Renal pelvis (tissue), 4 donors: Measurements from ENCODE around the gene FOXC2. TPM values are rescaled to one million over a fixed set of nuclear protein-coding genes. Genes with fewer than 3 reads are reported as not detected.

Experiments used
- DNase-seq: peaks from one replicate; pipeline ENCODE4 v3.0.0-alpha.2; 2013
- polyA plus RNA-seq, 3 donors: library from polyadenylated mRNA; unstranded; fragments of 120-200 nt; gene quantifications; one replicate each; pipeline ENCODE4 v1.2.1, GENCODE V29; 2013; ENCODE audit not compliant: insufficient read length in 3 of 3

The FOXC2 gene
- polyA plus RNA-seq, 3 donors: 38.0 to 56.3 (median 48.5) TPM

DNA sequence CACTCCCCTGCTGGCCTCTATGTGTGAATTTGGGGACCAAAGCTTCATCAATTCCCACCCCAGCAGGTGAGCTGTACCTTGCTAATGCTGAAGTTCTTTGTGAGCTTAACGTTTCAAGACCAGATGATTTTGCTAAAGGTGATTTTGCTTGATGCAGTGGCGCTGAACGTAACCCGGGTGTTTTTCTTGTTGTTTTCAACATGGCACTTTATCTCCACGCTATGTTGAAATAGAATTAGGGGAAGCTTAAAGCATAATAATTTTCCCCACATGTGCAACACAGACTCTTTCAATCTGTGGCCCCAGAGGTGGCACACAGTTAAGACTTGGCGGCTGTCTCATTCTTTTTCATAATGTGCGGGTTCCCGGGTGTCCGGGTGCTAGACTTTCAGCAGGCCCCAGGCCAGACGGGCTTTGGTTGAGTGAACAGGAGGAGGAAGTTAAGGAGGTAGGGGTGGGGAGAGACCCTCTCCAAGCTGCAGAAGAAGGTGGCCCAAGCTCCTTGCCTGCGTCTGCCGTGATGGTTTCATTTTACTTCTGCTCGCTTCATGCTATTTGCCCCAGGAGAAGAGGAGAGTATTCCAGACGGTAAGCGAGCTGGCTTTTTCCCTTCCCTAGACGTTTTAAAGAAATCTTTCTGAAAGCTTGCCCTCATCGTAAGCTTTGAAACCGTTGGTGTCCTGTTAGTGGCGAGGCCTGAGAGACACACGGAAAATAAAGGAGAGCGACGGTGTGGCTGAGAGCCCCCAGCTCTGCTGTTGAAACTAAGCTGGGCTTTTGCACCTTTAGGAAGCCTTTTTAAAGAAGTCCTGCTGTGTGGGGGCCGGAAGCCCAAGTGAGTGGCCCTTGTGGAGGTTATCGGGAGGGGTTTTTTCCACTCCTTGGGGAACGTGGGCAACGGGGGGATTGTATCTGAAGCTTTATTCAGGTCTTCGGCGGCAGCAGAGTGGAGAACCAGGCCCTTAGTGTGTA, 4.2 kb downstream of the FOXC2 start:
- no peak for DNase-seq

DNA sequence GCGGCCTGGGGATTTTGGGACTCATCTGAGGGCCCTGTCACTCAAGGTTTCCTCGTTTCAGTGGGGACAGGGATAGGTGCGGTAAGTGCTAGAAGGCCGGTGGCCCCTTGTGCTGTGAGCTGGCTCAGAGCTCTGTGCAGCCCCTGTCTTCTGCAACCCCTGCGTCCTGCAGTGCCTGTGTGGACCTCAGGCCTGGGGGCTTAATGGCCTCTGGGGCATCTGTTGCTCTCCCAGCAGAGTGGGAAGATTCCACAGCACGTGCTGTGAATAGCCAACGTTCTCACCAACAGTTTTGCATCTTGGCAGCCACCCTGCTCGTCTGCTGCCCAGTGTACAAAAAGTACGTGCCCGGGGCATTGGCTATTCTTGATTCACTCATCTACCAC, 4.9 kb downstream of the FOXC2 start:
- DNase-seq: no peak

DNA sequence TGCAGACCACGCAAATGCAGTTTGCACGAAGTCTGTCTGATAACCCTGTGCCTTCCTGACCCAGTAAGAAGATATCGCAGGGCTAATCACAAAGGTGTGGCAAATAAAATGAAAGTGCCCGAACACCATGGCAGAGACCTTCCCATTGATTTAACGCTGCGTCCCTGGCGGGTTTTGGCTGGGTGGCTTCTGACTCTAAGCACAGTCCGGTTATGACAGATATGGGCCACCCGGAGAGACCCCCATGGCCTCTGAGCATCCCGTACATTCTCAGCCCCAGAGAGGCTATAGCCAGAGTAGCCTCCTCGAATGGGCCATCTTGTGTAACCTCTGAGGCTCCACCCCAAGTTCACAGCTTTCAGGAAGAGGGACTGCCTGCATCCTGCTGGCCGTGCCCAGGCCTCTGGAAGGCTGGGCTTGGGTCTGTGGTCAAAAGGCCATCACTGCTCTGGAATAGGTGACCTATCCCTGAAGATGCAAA, 5.5 kb downstream of the FOXC2 start:
- DNase-seq: no peak

DNA sequence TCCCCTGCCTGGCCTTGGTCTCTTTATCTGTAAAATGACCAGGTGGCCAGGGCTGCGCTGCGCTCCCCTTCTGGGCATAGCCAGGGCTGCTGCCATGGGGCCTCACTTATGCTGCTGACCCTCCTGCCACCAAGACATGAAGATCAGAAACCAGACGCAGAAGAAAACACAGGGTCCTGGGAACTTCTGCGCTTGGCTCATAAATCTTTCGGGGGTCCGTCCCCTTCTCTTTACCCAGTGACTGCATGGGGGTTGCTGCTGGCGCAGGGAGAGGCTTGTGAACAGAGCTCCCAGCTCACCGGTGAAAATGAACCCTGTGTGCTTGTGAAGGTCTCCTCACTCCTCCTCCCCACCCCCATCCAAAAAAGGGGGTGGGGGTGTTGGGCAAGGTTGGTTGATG, 6.0 kb downstream of the FOXC2 start:
- no peak for DNase-seq

DNA sequence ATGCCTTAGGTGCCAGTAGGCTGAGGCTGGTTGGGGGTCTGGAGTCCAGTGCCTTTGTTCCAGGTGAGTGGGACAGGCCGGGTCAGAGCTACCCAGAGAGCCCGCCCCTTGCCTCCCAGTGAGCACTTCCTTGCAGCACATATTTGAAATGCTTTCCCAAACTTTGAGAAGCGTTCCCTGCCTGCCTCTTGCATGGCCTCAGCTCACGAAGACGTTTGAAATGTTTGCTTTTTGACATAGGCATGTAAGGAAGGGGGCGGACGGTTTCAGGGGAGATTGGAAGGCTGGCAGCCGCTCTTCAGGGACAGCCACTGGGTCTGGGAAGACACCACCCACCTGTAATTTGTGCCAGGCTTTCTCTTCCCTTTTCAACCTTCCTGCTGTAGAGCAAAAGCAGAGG, 6.6 kb downstream of the FOXC2 start:
- no peak for DNase-seq

DNA sequence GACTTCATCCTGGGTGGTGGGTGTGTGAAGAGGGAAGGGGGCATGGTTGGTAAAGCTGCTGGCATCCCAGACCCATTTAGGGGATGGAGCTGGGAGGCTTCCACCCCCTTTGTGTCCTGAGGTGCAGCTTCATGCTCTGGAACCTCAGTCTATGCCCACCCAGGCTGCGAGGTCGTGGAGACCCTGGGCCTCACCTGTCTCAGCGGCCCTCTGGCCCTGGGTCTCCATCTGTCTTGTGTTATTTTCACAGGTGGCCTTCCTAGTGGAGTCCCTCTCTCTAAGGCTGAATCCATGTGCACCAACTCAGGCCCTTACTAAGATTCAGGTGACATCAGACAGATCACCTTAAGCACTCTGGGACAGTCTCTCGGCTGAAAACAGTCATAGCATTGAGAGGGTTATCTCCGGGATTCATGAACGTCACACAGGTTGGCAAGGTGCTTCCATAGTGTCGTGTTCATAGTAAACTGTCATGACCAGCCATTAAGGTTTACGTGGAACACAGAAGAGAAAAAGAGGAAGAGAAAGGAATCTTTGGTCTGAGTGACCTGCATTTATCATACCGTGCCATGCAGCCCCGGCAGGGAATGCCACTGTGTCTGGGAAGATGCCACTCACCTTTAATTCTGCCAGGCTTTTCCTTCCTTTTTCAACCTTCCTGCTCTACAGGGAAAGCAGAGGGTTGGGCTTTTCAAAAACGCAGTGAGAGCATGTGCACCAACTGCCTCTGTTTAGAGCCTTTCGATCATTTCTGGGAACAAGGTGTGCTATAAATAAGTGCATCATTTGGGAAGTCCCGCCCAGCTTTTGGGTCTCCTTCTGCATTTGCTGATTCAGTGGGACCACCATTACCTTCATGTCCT, 7.2 kb downstream of the FOXC2 start:
- no peak for DNase-seq

DNA sequence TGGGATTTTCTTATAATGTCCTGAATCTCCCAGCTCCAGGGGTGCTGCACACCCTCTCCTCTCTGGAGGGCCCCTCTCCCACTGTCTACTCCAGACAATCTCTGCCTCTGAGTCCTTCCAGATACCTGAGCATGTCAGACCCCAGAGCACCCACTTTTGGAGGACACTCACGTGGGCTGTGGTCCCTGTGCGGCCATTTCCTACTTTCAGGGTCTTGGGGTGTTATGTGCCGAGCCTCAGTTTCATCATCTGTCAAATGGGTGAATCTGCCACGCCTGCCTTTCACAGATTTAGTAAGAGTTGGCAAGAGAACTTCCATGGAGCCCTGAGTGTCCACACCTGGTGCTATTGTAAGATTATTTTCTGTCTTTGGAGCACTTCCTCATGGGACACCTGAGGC, 8.0 kb downstream of the FOXC2 start:
- DNase-seq: no peak

DNA sequence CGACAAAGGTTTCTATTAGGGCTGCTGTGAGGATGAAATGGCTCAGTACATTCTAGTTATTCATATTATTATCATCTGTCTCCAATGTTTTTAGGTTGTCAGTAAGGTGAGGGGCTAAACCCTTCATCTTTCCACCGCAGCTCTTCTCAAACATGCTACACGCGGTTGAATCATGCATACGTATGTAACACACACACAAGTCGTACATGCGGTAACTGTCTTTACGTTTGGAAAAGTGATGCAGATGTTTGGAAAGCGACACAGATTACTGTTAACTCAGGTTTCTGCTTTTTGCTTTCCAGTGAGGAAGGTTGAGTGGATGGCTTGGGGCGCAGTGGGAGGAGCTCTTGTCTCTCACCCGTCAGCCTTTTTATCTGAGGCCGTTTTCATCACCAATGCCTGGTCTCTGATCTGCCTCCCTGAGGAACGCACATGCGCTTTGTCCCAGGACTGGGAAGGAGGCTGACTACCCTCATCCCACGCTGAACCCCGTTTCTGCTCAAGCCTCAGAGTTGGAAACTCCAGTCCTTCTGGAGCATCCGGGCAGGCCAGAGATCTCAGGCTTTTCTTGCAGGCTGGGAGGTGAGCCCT, 8.6 kb downstream of the FOXC2 start:
- DNase-seq: no peak

DNA sequence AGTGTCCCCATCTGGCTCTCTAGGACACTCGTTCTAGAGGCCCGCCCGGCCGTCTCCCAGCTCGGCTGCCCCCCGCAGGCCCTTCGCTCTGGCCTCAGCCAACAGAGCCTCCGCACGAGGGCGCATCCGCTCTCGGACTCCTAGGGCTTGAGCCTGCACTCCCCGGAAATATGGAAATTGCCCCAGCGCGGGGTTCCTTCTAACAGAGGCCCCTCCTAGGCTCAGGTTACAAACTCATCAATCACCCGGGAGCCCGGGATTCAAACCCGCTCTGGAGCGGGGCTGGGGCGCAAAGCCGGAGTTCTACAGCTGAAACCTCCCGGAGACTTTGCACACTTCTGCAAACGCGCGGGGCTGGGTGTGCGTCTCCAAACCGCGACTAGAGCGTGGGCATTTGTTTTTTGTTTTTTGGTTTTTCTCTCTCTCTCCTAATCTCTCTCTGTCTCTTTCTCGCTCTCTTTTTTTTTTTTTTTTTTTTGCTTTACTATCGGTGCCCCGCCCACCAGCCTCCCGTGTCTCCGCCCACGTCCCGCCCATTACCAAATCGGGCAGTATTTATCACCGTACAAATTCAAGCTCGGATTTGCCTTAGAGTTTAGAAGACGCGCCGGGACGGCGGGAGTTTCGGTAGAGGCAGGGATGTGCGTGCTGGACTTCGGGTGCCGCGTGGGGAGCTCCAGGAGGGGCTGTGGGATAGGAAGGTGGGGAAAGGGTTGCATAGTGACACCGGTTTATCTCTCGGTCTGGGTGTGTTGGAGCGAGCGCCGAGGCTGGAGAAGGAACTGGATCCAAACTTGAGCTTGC, 9.3 kb downstream of the FOXC2 start:
- DNase-seq: peak; percentile 94

DNA sequence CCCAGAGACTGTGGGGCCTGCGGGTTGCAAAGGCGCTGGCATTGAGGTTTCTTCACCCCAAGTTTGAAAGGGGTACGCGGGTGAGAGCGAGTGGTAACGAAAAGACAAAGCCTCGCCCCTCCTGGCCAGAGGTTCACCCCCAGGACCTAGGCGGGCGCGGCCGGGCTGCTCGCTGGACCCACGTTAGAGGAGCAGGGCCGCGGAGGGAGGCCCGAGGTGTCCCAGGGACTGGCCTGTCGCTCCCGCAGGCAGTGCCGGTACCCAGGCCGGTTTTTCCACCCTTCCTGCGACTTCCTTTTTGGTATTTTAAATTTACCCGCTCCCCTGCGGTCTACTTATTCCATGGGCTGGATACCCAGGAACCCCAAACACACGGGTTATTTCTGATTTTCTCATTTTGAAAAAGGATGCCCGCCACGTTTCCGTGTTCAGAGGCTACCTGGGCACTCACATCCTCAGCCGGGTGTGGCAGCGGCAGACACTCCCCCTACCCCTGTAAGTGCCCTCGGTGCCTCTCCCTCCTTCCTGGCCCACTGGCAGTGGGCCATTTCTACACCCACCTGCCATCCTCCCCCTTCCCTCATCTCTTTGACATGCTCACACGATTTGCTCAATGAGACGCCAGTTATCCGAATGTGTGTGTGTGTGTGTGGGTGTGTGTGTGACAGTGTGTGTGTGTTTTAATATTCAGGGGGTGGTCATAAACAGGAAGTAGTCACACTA, 10.1 kb downstream of the FOXC2 start:
- DNase-seq: no peak

DNA sequence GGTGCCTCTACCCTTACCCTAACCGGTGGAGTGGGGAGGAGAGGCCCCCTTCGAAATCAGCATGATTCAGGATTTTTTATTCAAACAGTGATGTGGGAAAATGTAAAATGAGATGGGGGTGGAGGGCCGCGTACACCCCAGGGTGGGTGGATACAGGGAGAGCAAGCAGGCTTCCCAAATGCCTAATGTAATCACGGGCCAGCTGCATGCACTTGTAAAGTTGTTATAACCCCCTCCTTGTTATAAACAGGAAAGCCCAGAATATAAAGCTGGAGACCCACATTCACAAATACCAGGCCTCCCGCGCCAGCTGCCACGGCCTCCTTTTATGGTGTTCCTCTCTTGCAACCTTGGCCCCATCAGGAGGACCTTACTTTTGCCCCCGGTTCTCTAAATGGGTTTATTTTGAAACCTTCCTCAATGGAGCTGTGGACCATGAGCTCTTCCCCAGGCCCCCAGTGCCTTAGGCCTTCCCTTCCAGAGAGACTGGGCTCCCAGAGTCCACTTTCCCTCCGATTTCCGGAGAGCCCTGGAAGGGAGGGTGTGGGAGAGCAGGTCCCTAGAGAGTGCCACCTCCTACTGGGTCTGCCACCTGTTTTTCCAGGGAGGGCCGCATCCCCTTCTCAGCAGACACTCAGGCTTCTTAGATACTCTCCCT, 10.8 kb downstream of the FOXC2 start:
- DNase-seq: no peak

DNA sequence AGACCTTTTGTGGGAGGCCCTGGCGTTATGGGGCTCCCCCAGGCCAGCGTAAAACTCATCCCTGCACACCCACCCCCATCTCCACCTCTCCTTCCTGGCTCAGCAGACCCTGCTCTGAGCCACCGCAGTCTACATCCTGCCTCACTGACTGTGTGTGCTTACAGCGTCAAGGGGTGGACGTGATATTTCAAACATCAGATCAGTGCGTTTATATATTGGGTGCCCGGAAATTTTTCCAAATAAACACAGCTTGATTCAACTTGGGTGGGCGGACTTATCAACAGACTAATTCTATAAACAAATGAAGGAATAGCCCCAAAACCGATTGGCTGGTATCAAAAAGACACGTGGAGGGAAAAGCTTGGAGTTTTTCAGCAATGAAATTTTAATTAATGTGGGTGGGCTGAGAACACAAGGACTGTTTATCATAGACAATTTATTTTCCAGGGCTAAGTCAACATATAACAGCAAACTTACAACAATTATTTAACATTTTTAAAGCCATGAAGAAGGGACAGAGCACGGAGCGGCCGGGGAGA, 11.5 kb downstream of the FOXC2 start, which contains the start of gene FOXL1:
TSS of gene FOXL1 (plus strand) at position 489 of the 539 bp plus-strand sequence. CDS start 175 bp downstream, outside the sequence.
- DNase-seq: peak; percentile 86

DNA sequence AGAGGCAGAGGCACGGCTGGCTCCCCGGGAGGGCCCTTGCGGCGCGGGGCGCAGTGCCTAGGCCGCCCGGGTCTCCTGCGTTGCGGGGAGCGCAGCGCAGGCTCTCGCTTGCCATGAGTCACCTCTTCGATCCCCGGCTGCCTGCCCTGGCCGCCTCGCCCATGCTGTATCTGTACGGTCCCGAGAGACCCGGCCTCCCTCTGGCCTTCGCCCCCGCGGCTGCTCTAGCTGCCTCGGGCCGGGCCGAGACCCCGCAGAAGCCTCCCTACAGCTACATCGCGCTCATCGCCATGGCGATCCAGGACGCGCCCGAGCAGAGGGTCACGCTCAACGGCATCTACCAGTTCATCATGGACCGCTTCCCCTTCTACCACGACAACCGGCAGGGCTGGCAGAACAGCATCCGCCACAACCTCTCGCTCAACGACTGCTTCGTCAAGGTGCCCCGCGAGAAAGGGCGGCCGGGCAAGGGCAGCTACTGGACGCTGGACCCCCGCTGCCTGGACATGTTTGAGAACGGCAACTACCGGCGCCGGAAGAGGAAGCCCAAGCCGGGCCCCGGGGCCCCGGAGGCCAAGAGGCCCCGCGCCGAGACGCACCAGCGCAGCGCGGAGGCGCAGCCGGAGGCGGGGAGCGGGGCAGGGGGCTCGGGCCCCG, 12.1 kb downstream of the FOXC2 start:
- DNase-seq: no peak

DNA sequence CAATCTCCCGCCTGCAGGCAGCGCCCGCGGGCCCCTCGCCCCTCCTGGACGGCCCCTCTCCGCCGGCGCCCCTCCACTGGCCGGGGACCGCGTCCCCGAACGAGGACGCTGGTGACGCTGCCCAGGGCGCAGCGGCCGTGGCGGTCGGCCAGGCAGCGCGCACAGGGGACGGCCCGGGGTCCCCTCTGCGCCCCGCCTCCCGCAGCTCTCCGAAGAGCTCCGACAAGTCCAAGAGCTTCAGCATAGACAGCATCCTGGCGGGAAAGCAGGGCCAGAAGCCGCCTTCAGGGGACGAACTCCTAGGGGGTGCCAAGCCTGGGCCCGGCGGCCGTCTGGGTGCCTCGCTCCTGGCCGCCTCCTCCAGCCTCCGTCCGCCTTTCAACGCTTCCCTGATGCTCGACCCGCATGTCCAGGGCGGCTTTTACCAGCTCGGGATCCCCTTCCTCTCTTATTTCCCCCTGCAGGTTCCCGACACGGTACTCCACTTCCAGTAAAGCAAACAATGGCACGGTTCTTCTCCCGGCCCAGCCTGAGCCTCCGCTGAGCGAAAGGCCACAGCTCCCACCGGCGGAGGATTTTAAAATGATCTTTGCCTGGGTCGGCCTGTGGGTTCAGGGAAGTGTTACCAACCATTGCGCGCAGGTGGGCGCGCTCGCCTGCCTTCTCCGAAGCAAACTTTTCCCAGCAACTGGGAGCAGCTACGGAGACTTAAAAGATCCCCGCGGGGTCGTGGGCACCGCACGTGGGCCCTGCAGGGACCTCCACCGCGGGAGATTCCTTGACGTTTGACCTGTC, 12.8 kb downstream of the FOXC2 start:
- no peak for DNase-seq

DNA sequence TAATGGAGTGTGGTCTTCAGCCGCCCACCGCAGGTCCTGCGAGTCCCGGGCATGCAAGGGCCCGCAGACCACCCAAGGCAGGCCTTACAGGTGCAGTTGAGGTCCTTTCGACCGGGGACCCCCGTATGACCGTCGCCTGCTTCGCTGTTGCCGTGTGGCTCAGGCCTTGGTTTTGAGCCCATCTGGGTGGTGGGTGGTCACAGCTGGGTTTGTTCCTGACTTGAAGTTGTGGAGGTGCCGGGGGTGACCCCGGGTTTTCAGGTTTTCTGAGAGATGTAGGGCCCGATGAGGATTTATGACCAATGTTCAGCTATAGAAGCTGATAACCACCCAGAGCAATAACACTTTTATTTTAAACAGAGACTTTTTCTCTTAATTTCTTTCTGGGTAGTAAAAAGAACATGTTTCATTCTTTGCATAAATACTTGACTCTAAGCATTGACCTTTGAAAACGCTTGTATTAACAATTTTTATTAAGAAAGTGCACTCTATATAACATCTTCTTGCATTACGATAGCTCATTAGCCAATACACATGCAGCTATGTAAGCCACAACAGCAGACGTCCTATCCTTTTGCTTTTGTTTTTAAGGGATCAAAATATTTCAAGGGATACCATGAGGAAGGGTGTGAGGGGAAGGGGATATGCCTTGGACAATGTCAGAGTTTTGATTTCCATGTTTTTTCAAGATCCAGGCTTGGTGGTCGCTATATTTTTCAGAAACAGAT, 13.6 kb downstream of the FOXC2 start:
- DNase-seq: no peak

DNA sequence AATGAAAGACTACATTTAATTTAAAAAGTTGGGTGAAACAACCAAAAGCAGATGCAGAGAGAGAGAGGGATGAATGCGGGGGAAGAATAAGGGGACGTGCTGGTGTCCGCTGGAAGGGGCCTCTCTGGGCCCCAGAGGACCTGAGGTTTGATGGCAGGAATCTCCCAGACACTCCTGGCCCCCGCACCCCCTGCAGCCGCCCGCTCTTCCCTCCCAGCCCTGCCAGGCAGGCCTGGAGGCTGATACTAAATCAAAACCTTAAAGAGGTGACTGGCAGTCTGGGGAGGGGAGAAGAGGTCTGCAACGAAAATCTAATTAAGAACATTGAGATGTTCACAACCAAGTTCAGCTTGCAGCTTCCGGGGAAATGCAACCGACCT, 14.2 kb downstream of the FOXC2 start:
- no peak for DNase-seq

DNA sequence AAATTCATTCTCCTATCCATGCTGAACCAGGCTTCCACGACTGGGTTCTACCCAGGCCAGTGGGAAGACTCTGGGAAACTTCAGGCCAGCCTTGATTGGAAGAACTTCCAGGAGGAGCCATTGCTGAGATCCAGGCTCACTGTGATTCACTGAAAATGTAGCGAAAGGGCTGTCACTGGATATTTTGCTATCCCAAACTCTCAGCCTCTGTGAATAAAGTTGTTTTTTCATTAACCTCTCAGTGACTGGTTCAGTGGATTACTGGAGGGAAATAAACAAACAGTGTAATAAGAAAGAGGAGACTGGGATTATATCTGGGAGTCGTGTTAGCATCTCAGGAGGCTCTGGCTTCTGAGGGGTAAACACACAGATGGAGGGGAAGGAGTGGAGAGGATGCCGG, 14.8 kb downstream of the FOXC2 start:
- no peak for DNase-seq
